ENCODE data around the gene ATAD3A. TPM values are rescaled to one million over a fixed set of nuclear protein-coding genes. Genes with fewer than 3 reads are reported as not detected.
A peak's percentile ranks its signal among the peaks of the same experiment; 100 is the strongest.

ATAD3A gene
- total RNA-seq, 3 donors from 2014 or later (not counting 1 experiment from before 2014, with no cell fraction given): 17.3 to 37.3 (median 22.2) TPM

- intact Hi-C loops (cut with micrococcal nuclease): loop anchor here (2.0 to 10.0 kb wide), 2 partner anchors 41 to 101 kb away; partner anchors contain the start of gene MIB2
- peak in 1 of 2 donors; percentile 90 for DNase-seq
- Histone ChIP-seq H3K27me3 (ENCODE audit: control insufficient read depth, insufficient read depth, low read length) (no peaks in the 10 kb centered on the region), H3K9me3 (ENCODE audit: control insufficient read depth, insufficient read depth, low read length) (no peaks in the 10 kb centered on the region), H3K4me1 (ENCODE audit: control insufficient read depth, insufficient read depth, low read length) (peaks cover 45% of the 10 kb centered on the region), H3K36me3 (ENCODE audit: control insufficient read depth, insufficient read depth, low read length) (peaks cover 11% of the 10 kb centered on the region), H3K4me3 (ENCODE audit: low read length) (peak overlapping the region; percentile 84), H3K27ac (ENCODE audit: low read length) (peak overlapping the region; percentile 95)
- under 1% methylated on average over 96 of the region's 96 CpGs for WGBS (ENCODE audit: insufficient coverage)
- no peaks in the 10 kb centered on the region for H3K9me3 Mint-ChIP-seq
- H3K4me3 Mint-ChIP-seq: peak overlapping the region; percentile 99
- H3K36me3 Mint-ChIP-seq: no peaks in the 10 kb centered on the region
- ATAC-seq: peak; percentile 77 to 87 (median 84)
- no peak for TF ChIP-seq CTCF (IDR thresholded peaks at IDR 0.05)
- H3K27ac Mint-ChIP-seq: peak overlapping the region; percentile 99
- peaks cover 0 to 4% of the 10 kb centered on the region in 2 donors for H3K27me3 Mint-ChIP-seq (ENCODE audit: low read depth in 2 of 2)
- H3K4me1 Mint-ChIP-seq: peaks cover 29 to 30% of the 10 kb centered on the region in 2 donors
Observed at GRCh38 chr1:1573843-1574720, 62.1 kb downstream of the ATAD3A start.

- DNase-seq (peak; percentile 97), ATAC-seq (peak; percentile 82 to 91 (median 85))
- Mint-ChIP-seq H3K4me1 (peaks cover 25 to 27% of the 10 kb centered on the region in 2 donors), H3K4me3 (peak within 1 kb of the TSS; percentile 99), H3K36me3 (no peaks in the 10 kb centered on the region), H3K27me3 (ENCODE audit: low read depth in 2 of 2) (peaks cover 0 to 4% of the 10 kb centered on the region in 2 donors), H3K9me3 (no peaks in the 10 kb centered on the region), H3K27ac (peak within 1 kb of the TSS; percentile 99)
- under 1% methylated on average over 87 of the region's 87 CpGs for WGBS (ENCODE audit: insufficient coverage)
- TF ChIP-seq CTCF (IDR thresholded peaks at IDR 0.05): no peak
- H3K4me1 ChIP-seq (ENCODE audit: control insufficient read depth, insufficient read depth, low read length): peaks cover 38% of the 10 kb centered on the region
- H3K4me3 ChIP-seq (ENCODE audit: low read length): peak within 1 kb of the TSS; percentile 84
- H3K36me3 ChIP-seq (ENCODE audit: control insufficient read depth, insufficient read depth, low read length): peaks cover 3% of the 10 kb centered on the region
- no peaks in the 10 kb centered on the region for H3K27me3 ChIP-seq (ENCODE audit: control insufficient read depth, insufficient read depth, low read length)
- intact Hi-C loops (cut with micrococcal nuclease): loop anchor here (2.0 to 10.0 kb wide), 2 partner anchors 40 to 100 kb away; partner anchors contain the start of gene MIB2
- H3K27ac ChIP-seq (ENCODE audit: low read length): peak within 1 kb of the TSS; percentile 95
- no peaks in the 10 kb centered on the region for H3K9me3 ChIP-seq (ENCODE audit: control insufficient read depth, insufficient read depth, low read length)
Observed at GRCh38 chr1:1574721-1575537, 63.0 kb downstream of the ATAD3A start, which contains the start of gene SSU72. Gene SSU72, minus strand, starts transcription at chr1:1574863. Its CDS starts 306 bp downstream, at chr1:1574557.

- H3K4me1 ChIP-seq (ENCODE audit: control insufficient read depth, insufficient read depth, low read length): peaks cover 24% of the 10 kb centered on the region
- H3K36me3 ChIP-seq (ENCODE audit: control insufficient read depth, insufficient read depth, low read length): no peaks in the 10 kb centered on the region
- Mint-ChIP-seq H3K9me3 (no peaks in the 10 kb centered on the region), H3K27me3 (ENCODE audit: low read depth in 2 of 2) (peaks cover 0 to 13% of the 10 kb centered on the region in 2 donors), H3K4me3 (no peak overlapping the region), H3K4me1 (peaks cover 17 to 18% of the 10 kb centered on the region in 2 donors), H3K36me3 (no peaks in the 10 kb centered on the region), H3K27ac (no peak overlapping the region)
- DNase-seq (no peak), ATAC-seq (no peak)
- H3K9me3 ChIP-seq (ENCODE audit: control insufficient read depth, insufficient read depth, low read length): no peaks in the 10 kb centered on the region
- H3K27ac ChIP-seq (ENCODE audit: low read length): no peak overlapping the region
- intact Hi-C loops (cut with micrococcal nuclease): loop anchor here (10.0 kb wide), 1 partner anchor 97 kb away; no protein-coding TSS in a partner anchor
- no peak overlapping the region for H3K4me3 ChIP-seq (ENCODE audit: low read length)
- 79% methylated on average over 10 of the region's 10 CpGs for WGBS (ENCODE audit: insufficient coverage)
- H3K27me3 ChIP-seq (ENCODE audit: control insufficient read depth, insufficient read depth, low read length): peaks cover 2% of the 10 kb centered on the region
- no peak for TF ChIP-seq CTCF (IDR thresholded peaks at IDR 0.05)
Observed at GRCh38 chr1:1577367-1578011, 65.5 kb downstream of the ATAD3A start.

All from natural killer cell (primary cell).